Progenitor cell of endocrine pancreas (in vitro differentiated cells): Measurements from ENCODE around the gene IER3IP1. TPM values are rescaled to one million over a fixed set of nuclear protein-coding genes. Genes with fewer than 3 reads are reported as not detected.
"Not testable (repeated sequence)": the region's sequence is repeated elsewhere in the genome, so short reads cannot be mapped to it uniquely, and the experiment has no call there.

ENCODE experiments used
- DNase-seq: peaks from one replicate; pipeline ENCODE4 v3.0.0; 2021; ENCODE audit warnings: low spot score; ENCODE audit not compliant: unreplicated experiment
- H3K27ac Mint-ChIP-seq: 2 replicates; pipeline ENCODE4 v1.8.0; 2021; ENCODE audit warnings: mild to moderate bottlenecking, moderate library complexity, mixed read lengths
- H3K27me3 Mint-ChIP-seq: 2 replicates; pipeline ENCODE4 v1.8.0; 2021; ENCODE audit warnings: mixed read lengths
- H3K36me3 Mint-ChIP-seq: 2 replicates; pipeline ENCODE4 v1.8.0; 2022; ENCODE audit warnings: mixed read lengths; ENCODE audit not compliant: insufficient read depth
- H3K4me1 Mint-ChIP-seq: 2 replicates; pipeline ENCODE4 v1.8.0; 2021; ENCODE audit warnings: low read depth, mixed read lengths
- H3K4me3 Mint-ChIP-seq: 2 replicates; pipeline ENCODE4 v1.8.0; 2021; ENCODE audit warnings: low read depth, mild to moderate bottlenecking, moderate library complexity, mixed read lengths
- H3K9me3 Mint-ChIP-seq: 2 replicates; pipeline ENCODE4 v1.8.0; 2021; ENCODE audit warnings: low read depth, mixed read lengths
- CTCF ChIP-seq: fragments of 200-600 bp; sonication (generic); IDR thresholded peaks from one replicate; pipeline ENCODE4 v1.5.0; 2021; ENCODE audit warnings: antibody characterized with exemption, mild to moderate bottlenecking; ENCODE audit not compliant: unreplicated experiment
- total RNA-seq: library from RNA; stranded (reverse); gene quantifications from 2 replicates; pipeline ENCODE4 v1.2.1, GENCODE V29; 2021

Gene IER3IP1
- total RNA-seq, 1 donor from 2014 or later, result 9.5 TPM

- TF ChIP-seq CTCF, result no peak
- H3K36me3 Mint-ChIP-seq, result no peaks in the 10 kb centered on the region
- H3K27ac Mint-ChIP-seq, result no peak overlapping the region
- H3K27me3 Mint-ChIP-seq, result no peaks in the 10 kb centered on the region
- DNase-seq, result no peak
- no peak overlapping the region for H3K4me3 Mint-ChIP-seq
- no peaks in the 10 kb centered on the region for H3K9me3 Mint-ChIP-seq
- peaks cover 12% of the 10 kb centered on the region for H3K4me1 Mint-ChIP-seq
Measured at GRCh38 chr18:47168913-47169312, 7.3 kb downstream of the IER3IP1 start.

GRCh38 chr18:47168509-47168908 lies 7.7 kb downstream of the IER3IP1 start:
- TF ChIP-seq CTCF, result no peak
- H3K9me3 Mint-ChIP-seq, result no peaks in the 10 kb centered on the region
- no peak for DNase-seq
- H3K36me3 Mint-ChIP-seq, result no peaks in the 10 kb centered on the region
- H3K27me3 Mint-ChIP-seq, result no peaks in the 10 kb centered on the region
- H3K4me3 Mint-ChIP-seq, result no peak overlapping the region
- H3K4me1 Mint-ChIP-seq, result peaks cover 12% of the 10 kb centered on the region
- no peak overlapping the region for H3K27ac Mint-ChIP-seq

- no peak for DNase-seq
- Mint-ChIP-seq H3K9me3 (no peaks in the 10 kb centered on the region), H3K27ac (no peak overlapping the region), H3K4me3 (no peak overlapping the region), H3K36me3 (peaks cover 1% of the 10 kb centered on the region), H3K4me1 (peaks cover 12% of the 10 kb centered on the region), H3K27me3 (no peaks in the 10 kb centered on the region)
- TF ChIP-seq CTCF, result no peak
Measured at GRCh38 chr18:47166294-47166693, 9.9 kb downstream of the IER3IP1 start.

GRCh38 chr18:47163241-47163640 lies 12.9 kb downstream of the IER3IP1 start:
- Mint-ChIP-seq H3K27ac (no peak overlapping the region), H3K4me1 (peaks cover 8% of the 10 kb centered on the region), H3K9me3 (no peaks in the 10 kb centered on the region), H3K27me3 (no peaks in the 10 kb centered on the region), H3K4me3 (no peak overlapping the region), H3K36me3 (peaks cover 1% of the 10 kb centered on the region)
- DNase-seq, result no peak
- no peak for TF ChIP-seq CTCF

- Mint-ChIP-seq H3K4me1 (peaks cover 2% of the 10 kb centered on the region), H3K36me3 (peaks cover 3% of the 10 kb centered on the region), H3K27me3 (no peaks in the 10 kb centered on the region), H3K9me3 (no peaks in the 10 kb centered on the region), H3K27ac (no peak overlapping the region), H3K4me3 (no peak overlapping the region)
- DNase-seq, result no peak
- no peak for TF ChIP-seq CTCF
Measured at GRCh38 chr18:47160256-47160655, 15.9 kb downstream of the IER3IP1 start.

GRCh38 chr18:47158404-47158803 lies 17.8 kb downstream of the IER3IP1 start:
- not testable (repeated sequence) for DNase-seq, H3K27me3 Mint-ChIP-seq, H3K9me3 Mint-ChIP-seq, H3K36me3 Mint-ChIP-seq, H3K4me3 Mint-ChIP-seq, H3K27ac Mint-ChIP-seq, H3K4me1 Mint-ChIP-seq
